ENCODE data around the gene PIAS1.
"Not testable (repeated sequence)": the region's sequence is repeated elsewhere in the genome, so short reads cannot be mapped to it uniquely, and the experiment has no call there.

PIAS1 gene

GRCh38 chr15:68034719-68035293 is 19.3 kb upstream of the PIAS1 start:
- no peak for DNase-seq

- DNase-seq: no peak
Measured at GRCh38 chr15:68038246-68038645, 15.9 kb upstream of the PIAS1 start.

GRCh38 chr15:68040144-68040543 is 14.0 kb upstream of the PIAS1 start:
- no peak for DNase-seq

GRCh38 chr15:68042156-68042854 is 11.8 kb upstream of the PIAS1 start:
- no peak for DNase-seq

- no peak for DNase-seq
Measured at GRCh38 chr15:68042855-68043222, 11.3 kb upstream of the PIAS1 start.

- no peak for DNase-seq
Measured at GRCh38 chr15:68045289-68046265, 8.5 kb upstream of the PIAS1 start.

GRCh38 chr15:68047826-68048225 is 6.3 kb upstream of the PIAS1 start:
- DNase-seq: no peak

- DNase-seq: no peak
Measured at GRCh38 chr15:68051109-68051508, 3.0 kb upstream of the PIAS1 start.

GRCh38 chr15:68051907-68052306 is 2.2 kb upstream of the PIAS1 start:
- DNase-seq: no peak

GRCh38 chr15:68052431-68052830 is 1.7 kb upstream of the PIAS1 start:
- DNase-seq: no peak

GRCh38 chr15:68053001-68053400 is 1.1 kb upstream of the PIAS1 start:
- DNase-seq: no peak

- peak; percentile 41 for DNase-seq
Measured at GRCh38 chr15:68054628-68055223, 611 bp downstream of the PIAS1 start.

GRCh38 chr15:68055224-68055705 is 1.1 kb downstream of the PIAS1 start:
- DNase-seq: peak; percentile 49

- DNase-seq: no peak
Measured at GRCh38 chr15:68056097-68056865, 2.2 kb downstream of the PIAS1 start.

GRCh38 chr15:68057034-68057433 is 2.9 kb downstream of the PIAS1 start:
- no peak for DNase-seq

- no peak for DNase-seq
Measured at GRCh38 chr15:68057758-68058157, 3.6 kb downstream of the PIAS1 start.

GRCh38 chr15:68058970-68059369 is 4.9 kb downstream of the PIAS1 start:
- DNase-seq: not testable (repeated sequence)

GRCh38 chr15:68059630-68060029 is 5.5 kb downstream of the PIAS1 start:
- no peak for DNase-seq

GRCh38 chr15:68061171-68061570 is 7.1 kb downstream of the PIAS1 start:
- DNase-seq: no peak

GRCh38 chr15:68061602-68062001 is 7.5 kb downstream of the PIAS1 start:
- DNase-seq: no peak

GRCh38 chr15:68062214-68062613 is 8.1 kb downstream of the PIAS1 start:
- no peak for DNase-seq

GRCh38 chr15:68062946-68063465 is 8.9 kb downstream of the PIAS1 start:
- no peak for DNase-seq
